Measurements from ENCODE around the gene AOPEP.

DNA sequence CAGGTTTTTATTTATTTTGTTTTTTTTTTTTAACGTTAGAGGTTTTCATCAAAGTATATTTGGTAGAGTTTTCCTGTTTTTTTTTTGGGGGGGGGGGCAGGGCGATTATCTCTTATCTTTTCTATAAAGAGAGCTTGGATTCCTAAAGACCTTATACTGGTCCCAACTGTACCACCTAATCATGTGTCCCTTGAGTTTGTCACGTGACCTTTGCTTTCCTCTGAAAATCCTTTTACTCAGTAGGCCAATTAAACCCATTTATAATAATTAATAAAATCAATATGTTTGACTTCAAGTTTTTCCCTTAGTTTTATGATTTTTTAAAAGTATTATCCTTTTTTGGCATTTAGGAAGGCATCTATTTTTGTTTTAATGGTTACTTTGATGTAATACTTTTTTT, 286.4 kb downstream of the AOPEP start:
- TF ChIP-seq, protein P1, sequence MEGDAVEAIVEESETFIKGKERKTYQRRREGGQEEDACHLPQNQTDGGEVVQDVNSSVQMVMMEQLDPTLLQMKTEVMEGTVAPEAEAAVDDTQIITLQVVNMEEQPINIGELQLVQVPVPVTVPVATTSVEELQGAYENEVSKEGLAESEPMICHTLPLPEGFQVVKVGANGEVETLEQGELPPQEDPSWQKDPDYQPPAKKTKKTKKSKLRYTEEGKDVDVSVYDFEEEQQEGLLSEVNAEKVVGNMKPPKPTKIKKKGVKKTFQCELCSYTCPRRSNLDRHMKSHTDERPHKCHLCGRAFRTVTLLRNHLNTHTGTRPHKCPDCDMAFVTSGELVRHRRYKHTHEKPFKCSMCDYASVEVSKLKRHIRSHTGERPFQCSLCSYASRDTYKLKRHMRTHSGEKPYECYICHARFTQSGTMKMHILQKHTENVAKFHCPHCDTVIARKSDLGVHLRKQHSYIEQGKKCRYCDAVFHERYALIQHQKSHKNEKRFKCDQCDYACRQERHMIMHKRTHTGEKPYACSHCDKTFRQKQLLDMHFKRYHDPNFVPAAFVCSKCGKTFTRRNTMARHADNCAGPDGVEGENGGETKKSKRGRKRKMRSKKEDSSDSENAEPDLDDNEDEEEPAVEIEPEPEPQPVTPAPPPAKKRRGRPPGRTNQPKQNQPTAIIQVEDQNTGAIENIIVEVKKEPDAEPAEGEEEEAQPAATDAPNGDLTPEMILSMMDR (IDR thresholded peaks at IDR 0.05) = no peak
- TF ChIP-seq POLR2AphosphoS5 (IDR thresholded peaks at IDR 0.05; ENCODE audit: insufficient read depth in 1 of 2, low read depth in 1 of 2) = no peak
